ENCODE data around the gene GPRASP3.

GPRASP3 gene

GRCh38 chrX:102745513-102745856, 24.9 kb downstream of the GPRASP3 start:
- H3K36me3 ChIP-seq, result no peaks in the 10 kb centered on the region
- H3K4me1 ChIP-seq, result no peaks in the 10 kb centered on the region
- no peaks in the 10 kb centered on the region for H4K20me1 ChIP-seq
- H3K27ac ChIP-seq, result no peak overlapping the region
- no peak overlapping the region for H3K4me2 ChIP-seq
- no peak overlapping the region for H3K4me3 ChIP-seq
- peaks cover 16% of the 10 kb centered on the region for H3K27me3 ChIP-seq
- H3K9ac ChIP-seq, result no peak overlapping the region
- TF ChIP-seq Cebpa-rat (IDR thresholded peaks at IDR 0.05), result no peak
- H3K9me3 ChIP-seq, result peaks cover 15% of the 10 kb centered on the region

GRCh38 chrX:102745857-102746584, 25.5 kb downstream of the GPRASP3 start:
- no peak overlapping the region for H3K4me3 ChIP-seq

GRCh38 chrX:102765217-102765616, 44.7 kb downstream of the GPRASP3 start:
- Histone ChIP-seq H3K27me3 (no peaks in the 10 kb centered on the region), H3K4me2 (no peak overlapping the region)

More at GRCh38 chrX:102745857-102746584, 25.5 kb downstream of the GPRASP3 start:
- Histone ChIP-seq H3K9ac (no peak overlapping the region), H3K36me3 (no peaks in the 10 kb centered on the region), H3K4me1 (no peaks in the 10 kb centered on the region), H3K9me3 (peaks cover 15% of the 10 kb centered on the region), H3K27me3 (peaks cover 16% of the 10 kb centered on the region), H4K20me1 (no peaks in the 10 kb centered on the region), H3K4me2 (no peak overlapping the region), H3K27ac (no peak overlapping the region)
- no peak for TF ChIP-seq Cebpa-rat (IDR thresholded peaks at IDR 0.05)

GRCh38 chrX:102765809-102766208, 45.3 kb downstream of the GPRASP3 start:
- Histone ChIP-seq H3K27me3 (no peaks in the 10 kb centered on the region), H3K4me1 (peaks cover 29% of the 10 kb centered on the region), H3K4me2 (no peak overlapping the region), H3K27ac (no peak overlapping the region), H3K9ac (no peak overlapping the region), H4K20me1 (no peaks in the 10 kb centered on the region), H3K36me3 (no peaks in the 10 kb centered on the region), H3K4me3 (no peak overlapping the region), H3K9me3 (no peaks in the 10 kb centered on the region)
- no peak for TF ChIP-seq Cebpa-rat (IDR thresholded peaks at IDR 0.05)

More at GRCh38 chrX:102765217-102765616, 44.7 kb downstream of the GPRASP3 start:
- no peaks in the 10 kb centered on the region for H3K36me3 ChIP-seq
- no peak overlapping the region for H3K27ac ChIP-seq
- no peaks in the 10 kb centered on the region for H3K9me3 ChIP-seq
- peaks cover 29% of the 10 kb centered on the region for H3K4me1 ChIP-seq
- no peak for TF ChIP-seq Cebpa-rat (IDR thresholded peaks at IDR 0.05)
- H4K20me1 ChIP-seq, result no peaks in the 10 kb centered on the region
- no peak overlapping the region for H3K9ac ChIP-seq
- H3K4me3 ChIP-seq, result no peak overlapping the region

GRCh38 chrX:102767287-102767686, 46.7 kb downstream of the GPRASP3 start:
- no peak overlapping the region for H3K4me3 ChIP-seq

GRCh38 chrX:102768987-102769761, 48.6 kb downstream of the GPRASP3 start:
- 0 out of 2 replicates have a peak, but pooled peaks cover 5% of the 10 kb centered on the region for H3K36me3 ChIP-seq
- no peaks in the 10 kb centered on the region for H4K20me1 ChIP-seq
- H3K9me3 ChIP-seq, result no peaks in the 10 kb centered on the region
- peak overlapping the region; percentile 72 for H3K4me3 ChIP-seq
- H3K27ac ChIP-seq, result peak overlapping the region; percentile 55
- H3K4me1 ChIP-seq, result peaks cover 13% of the 10 kb centered on the region
- peak overlapping the region; percentile 63 for H3K4me2 ChIP-seq
- H3K9ac ChIP-seq, result peak overlapping the region; percentile 80
- no peaks in the 10 kb centered on the region for H3K27me3 ChIP-seq
- TF ChIP-seq Cebpa-rat (IDR thresholded peaks at IDR 0.05), result no peak

More at GRCh38 chrX:102767287-102767686, 46.7 kb downstream of the GPRASP3 start:
- no peak for TF ChIP-seq Cebpa-rat (IDR thresholded peaks at IDR 0.05)
- Histone ChIP-seq H3K9ac (no peak overlapping the region), H3K4me2 (no peak overlapping the region), H3K27me3 (no peaks in the 10 kb centered on the region), H3K27ac (no peak overlapping the region), H3K9me3 (no peaks in the 10 kb centered on the region), H4K20me1 (no peaks in the 10 kb centered on the region), H3K4me1 (peaks cover 29% of the 10 kb centered on the region), H3K36me3 (no peaks in the 10 kb centered on the region)

Data from BLaER1 (cell line).